ENCODE results near the gene PLXNC1.

GRCh38 chr12:94272280-94272679 is 123.9 kb downstream of the PLXNC1 start:
- no peak for TF ChIP-seq POLR2A (IDR thresholded peaks at IDR 0.05)
- TF ChIP-seq CTCF (IDR thresholded peaks at IDR 0.05), result no peak
- TF ChIP-seq POLR2AphosphoS5 (IDR thresholded peaks at IDR 0.05; ENCODE audit: insufficient read depth in 1 of 2, low read depth in 1 of 2), result no peak
